Measurements from ENCODE around the gene ZNF335. TPM values are rescaled to one million over a fixed set of nuclear protein-coding genes. Genes with fewer than 3 reads are reported as not detected.

ZNF335 gene
- 11.1 and 12.1 TPM in 2 replicates for total RNA-seq

DNA sequence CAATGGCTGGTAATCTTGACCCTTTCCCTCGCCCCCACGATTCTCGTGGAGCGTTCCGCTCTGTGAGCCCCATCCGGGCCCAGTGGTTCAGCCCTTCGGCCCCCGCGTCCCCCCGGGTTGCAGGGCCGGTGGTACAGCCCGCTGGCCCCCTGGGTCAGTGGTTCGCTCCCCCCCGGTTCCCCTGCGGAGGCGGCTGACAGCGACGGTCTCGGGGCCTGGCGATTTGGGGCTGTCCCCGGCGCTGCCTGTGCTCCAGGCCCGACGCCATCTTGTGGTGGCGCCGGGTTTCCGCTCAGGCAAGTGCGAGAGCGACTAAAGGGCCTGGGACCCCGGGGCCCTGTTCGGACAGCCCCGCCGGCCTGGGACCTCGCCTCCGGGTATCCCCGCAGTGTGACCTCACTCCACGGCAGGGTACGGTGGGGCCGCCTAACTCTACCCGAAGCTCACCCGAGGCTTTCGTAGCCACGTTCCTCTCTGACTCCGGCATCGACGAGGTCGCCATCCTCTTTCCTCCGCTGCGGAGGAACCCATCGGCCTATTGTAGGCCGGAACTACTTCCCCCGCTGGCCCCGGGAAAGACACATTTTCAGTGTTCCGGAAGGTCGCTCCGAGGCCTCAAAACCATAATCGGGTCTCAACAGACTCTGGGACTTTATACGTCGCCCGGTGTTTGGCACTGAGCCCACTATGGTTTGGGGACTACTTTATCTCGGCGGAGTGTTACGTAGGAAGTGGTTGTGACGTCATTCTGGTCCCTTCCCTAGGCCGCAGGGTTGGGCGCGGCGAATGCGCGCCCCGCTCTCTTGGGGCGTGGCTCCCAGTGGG, at the start of gene ZNF335:
Gene ZNF335, minus strand, starts transcription at position 529 of the 825 bp plus-strand sequence. CDS start 793 bp downstream, outside the sequence.

DNA sequence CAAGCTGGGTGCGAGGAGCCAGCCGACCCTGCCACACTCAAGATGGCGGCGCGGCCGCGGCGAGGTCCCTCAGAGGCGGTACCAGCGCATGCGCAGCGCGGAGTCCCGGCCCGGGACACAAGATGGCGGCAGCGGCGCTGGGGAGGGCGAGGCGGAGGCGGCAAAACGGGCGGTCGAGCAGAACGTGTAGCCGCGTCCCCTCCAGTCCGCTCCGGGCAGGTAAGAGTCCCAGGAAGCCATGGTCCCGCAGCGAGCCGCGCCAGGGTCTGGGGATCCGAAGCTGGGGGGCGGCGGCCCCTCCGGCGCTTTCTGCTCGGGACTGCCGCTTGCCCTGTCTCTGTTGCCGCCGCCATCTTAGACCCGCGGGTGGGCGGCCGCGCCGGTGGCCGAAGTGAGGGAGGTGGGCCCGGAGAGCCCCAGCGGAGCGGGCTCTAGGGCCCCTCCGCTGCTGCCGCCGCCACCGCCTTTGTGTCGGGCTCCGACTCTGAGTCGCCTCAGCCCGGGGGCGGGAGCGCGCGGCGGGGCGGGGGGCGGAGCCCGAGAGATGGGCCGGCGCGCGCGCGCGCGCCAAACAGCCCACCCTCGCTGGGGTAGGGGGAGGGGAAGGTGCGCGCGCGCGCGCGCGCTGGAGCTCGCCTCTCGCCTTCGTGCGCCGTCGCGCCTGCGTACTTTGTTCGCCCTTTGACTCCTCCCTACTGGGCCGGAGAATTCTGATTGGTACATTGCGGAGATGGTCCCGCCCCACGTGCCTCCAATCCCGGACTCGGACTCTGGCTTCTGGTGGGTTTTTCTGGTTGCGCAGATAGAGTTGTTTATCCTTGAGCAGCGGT, 37.2 kb downstream of the ZNF335 start, which contains the start of gene PCIF1:
Gene PCIF1, plus strand, starts transcription at position 98 of the 830 bp plus-strand sequence. CDS start 4,317 bp downstream, outside the sequence.

DNA sequence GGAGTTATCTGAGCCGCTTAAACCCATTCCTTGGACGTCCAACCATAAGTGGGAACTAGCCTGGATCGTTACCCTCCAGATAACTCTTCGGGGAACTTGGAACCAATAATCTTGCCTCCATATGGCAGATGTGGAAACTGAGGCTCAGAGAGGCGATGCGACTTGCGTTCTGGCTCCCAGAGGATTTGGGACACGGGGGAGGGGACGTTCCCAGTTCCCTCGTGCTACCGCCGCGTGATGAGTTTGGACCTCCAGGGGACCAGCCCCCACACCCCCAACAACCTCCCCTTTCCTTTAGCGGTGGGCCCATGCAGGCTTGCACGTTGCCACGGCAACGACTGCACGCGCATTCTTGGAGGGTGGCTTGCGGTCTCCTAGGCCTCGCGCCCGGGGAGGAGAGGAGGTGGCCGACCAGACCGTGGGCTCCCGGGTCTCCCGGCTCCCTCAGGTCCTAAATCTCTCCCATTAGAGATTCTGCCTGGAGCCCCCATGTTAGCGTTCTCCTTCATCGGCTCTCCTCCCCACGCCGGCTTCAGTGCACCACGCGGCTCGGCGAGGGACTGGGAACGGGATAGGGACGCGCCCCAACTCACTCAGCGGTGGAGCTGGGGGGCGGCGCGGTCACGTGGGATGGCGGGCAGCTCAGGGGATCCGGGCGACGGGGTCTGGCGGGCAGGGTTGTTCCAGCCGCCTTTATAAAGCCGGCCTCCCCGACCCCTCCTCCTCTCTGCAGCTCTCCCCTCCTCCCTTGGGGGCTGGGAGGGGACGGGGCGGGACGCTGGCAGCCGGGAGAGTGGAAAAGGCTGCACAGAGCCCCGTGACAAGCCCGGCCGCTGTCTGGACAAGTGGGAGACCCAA, 60.3 kb downstream of the ZNF335 start, which contains the start of gene PLTP:
Gene PLTP, minus strand, starts transcription at position 670 of the 858 bp plus-strand sequence. CDS start 703 bp downstream, outside the sequence.

Other genes with a start within 250 kb of the ZNF335 start
- gene SPINT4, start 249.9 kb downstream of the ZNF335 start, total RNA-seq, result not detected in 2 replicates
- 0.67 TPM in 1 of 2 replicates, not detected in the other for gene WFDC3, start 180.3 kb downstream of the ZNF335 start, total RNA-seq
- 29.6 and 36.7 TPM in 2 replicates for gene DNTTIP1, start 180.2 kb downstream of the ZNF335 start, total RNA-seq
- gene UBE2C, start 159.6 kb downstream of the ZNF335 start, total RNA-seq, result 225 and 261 TPM in 2 replicates
- 0.84 TPM in 1 of 2 replicates, not detected in the other for gene TNNC2, start 144.9 kb downstream of the ZNF335 start, total RNA-seq
- gene SNX21, start 138.4 kb downstream of the ZNF335 start, total RNA-seq, result 49.5 and 53.3 TPM in 2 replicates
- 39.8 and 40.3 TPM in 2 replicates for gene ACOT8, start 114.8 kb downstream of the ZNF335 start, total RNA-seq
- 3.9 and 4.0 TPM in 2 replicates for gene ZSWIM3, start 114.6 kb downstream of the ZNF335 start, total RNA-seq
- gene ZSWIM1, start 91.0 kb downstream of the ZNF335 start, total RNA-seq, result 9.2 and 9.4 TPM in 2 replicates
- gene SPATA25, start 84.6 kb downstream of the ZNF335 start, total RNA-seq, result 0.15 TPM in 1 of 2 replicates, not detected in the other
- 3.4 and 3.7 TPM in 2 replicates for gene NEURL2, start 81.0 kb downstream of the ZNF335 start, total RNA-seq
- gene CTSA, start 80.9 kb downstream of the ZNF335 start, total RNA-seq, result 77.2 and 91.1 TPM in 2 replicates
- 48.3 and 51.7 TPM in 2 replicates for gene PLTP, start 60.0 kb downstream of the ZNF335 start, total RNA-seq
- 19.7 and 22.7 TPM in 2 replicates for gene PCIF1, start 37.5 kb downstream of the ZNF335 start, total RNA-seq
- gene MMP9, start 36.7 kb upstream of the ZNF335 start, total RNA-seq, result not detected in 2 replicates
- gene SLC12A5, start 57.0 kb upstream of the ZNF335 start, total RNA-seq, result not detected in 2 replicates
- gene NCOA5, start 117.8 kb upstream of the ZNF335 start, total RNA-seq, result 22.4 and 22.7 TPM in 2 replicates
- 3.3 and 4.4 TPM in 2 replicates for gene CD40, start 146.1 kb upstream of the ZNF335 start, total RNA-seq